Tibial artery (tissue), 4 donors: ENCODE measurements around the gene LHPP.

Experiments
- DNase-seq, 2 donors: peaks; one replicate each; pipeline ENCODE4 v3.0.0-alpha.2; 2019
- H3K27ac ChIP-seq, 2 donors: fragments of 200-600 bp; sonication (generic) in 1 of 2; 1 replicate in 1 of 2; 2 replicates in 1 of 2; pipeline ENCODE4 v1.5.1; 2018 to 2019; ENCODE audit warnings: mild to moderate bottlenecking in 1 of 2
- H3K27me3 ChIP-seq, 2 donors: fragments of 200-600 bp; sonication (generic) in 1 of 2; one replicate each; pipeline versions ENCODE4 v1.5.1 to v1.6.0; 2016 to 2019
- H3K36me3 ChIP-seq, 3 donors: fragments of 200-600 bp; sonication (generic) in 2 of 3; one replicate each; pipeline ENCODE4 v1.5.1; 2016 to 2019; ENCODE audit warnings: mild to moderate bottlenecking in 2 of 3
- H3K4me1 ChIP-seq, 4 donors: fragments of 200-600 bp; sonication (generic) in 2 of 4; 1 replicate in 3 of 4; 2 replicates in 1 of 4; pipeline ENCODE4 v1.5.1; 2016 to 2019
- H3K4me3 ChIP-seq, 2 donors: fragments of 200-600 bp; sonication (generic) in 1 of 2; 1 replicate in 1 of 2; 2 replicates in 1 of 2; pipeline ENCODE4 v1.5.1; 2018 to 2019; ENCODE audit warnings: mild to moderate bottlenecking in 2 of 2
- H3K9me3 ChIP-seq, 3 donors: fragments of 200-600 bp; sonication (generic) in 1 of 3; one replicate each; pipeline ENCODE4 v1.5.1; 2016 to 2019
- CTCF ChIP-seq, 2 experiments: fragments of 200-600 bp in 1 of 2; fragments of 450-650 bp in 1 of 2; IDR thresholded peaks; one replicate each; pipeline ENCODE4 v1.5.1; 2017 to 2019; ENCODE audit warnings: antibody characterized with exemption in 2 of 2, mild to moderate bottlenecking in 1 of 2, moderate library complexity in 1 of 2
- intact Hi-C: fragments of 100-400 bp; cut with DNase I; formaldehyde crosslinking; loops from one replicate; pipeline ENCODE4 v1.15.0; 2023; ENCODE audit warnings: low total_unique reads

Gene LHPP

GRCh38 chr10:124449170-124450011, 12.2 kb upstream of the LHPP start:
- Histone ChIP-seq H3K4me3 (peak overlapping the region in 1 of 2 donors; percentile 35), H3K36me3 (no peaks in the 10 kb centered on the region), H3K27ac (no peak overlapping the region), H3K9me3 (no peaks in the 10 kb centered on the region), H3K4me1 (peaks cover 0 to 35% (median 32%) of the 10 kb centered on the region in 4 donors), H3K27me3 (peaks cover 4 to 88% of the 10 kb centered on the region in 2 donors)
- TF ChIP-seq CTCF (IDR thresholded peaks at IDR 0.05), result no peak
- no peak for DNase-seq
- intact Hi-C loops, result no loop called here

- H3K4me1 ChIP-seq, result peaks cover 0 to 35% (median 32%) of the 10 kb centered on the region in 4 donors
- no peaks in the 10 kb centered on the region for H3K9me3 ChIP-seq
- H3K4me3 ChIP-seq, result peak within 1 kb of the TSS in 1 of 2 donors; percentile 35
- DNase-seq, result no peak
- no peak for TF ChIP-seq CTCF (IDR thresholded peaks at IDR 0.05)
- H3K27ac ChIP-seq, result no peak within 1 kb of the TSS
- intact Hi-C loops, result no loop called here
- H3K27me3 ChIP-seq, result peaks cover 4 to 89% of the 10 kb centered on the region in 2 donors
- no peaks in the 10 kb centered on the region for H3K36me3 ChIP-seq
Measured at GRCh38 chr10:124450012-124450782, 11.4 kb upstream of the LHPP start, which contains the start of gene NKX1-2. Gene NKX1-2, minus strand, starts transcription at chr10:124450035. Its CDS starts 92 bp downstream, at chr10:124449943.

GRCh38 chr10:124450783-124451057, 10.9 kb upstream of the LHPP start:
- intact Hi-C loops, result no loop called here
- DNase-seq, result no peak
- H3K36me3 ChIP-seq, result no peaks in the 10 kb centered on the region
- H3K9me3 ChIP-seq, result no peaks in the 10 kb centered on the region
- H3K4me3 ChIP-seq, result no peak overlapping the region
- H3K27ac ChIP-seq, result no peak overlapping the region
- TF ChIP-seq CTCF (IDR thresholded peaks at IDR 0.05), result no peak
- H3K4me1 ChIP-seq, result peaks cover 0 to 35% (median 32%) of the 10 kb centered on the region in 4 donors
- peaks cover 4 to 88% of the 10 kb centered on the region in 2 donors for H3K27me3 ChIP-seq

- TF ChIP-seq CTCF (IDR thresholded peaks at IDR 0.05), result no peak
- Histone ChIP-seq H3K36me3 (no peaks in the 10 kb centered on the region), H3K4me3 (no peak overlapping the region), H3K4me1 (peaks cover 0 to 35% (median 32%) of the 10 kb centered on the region in 4 donors), H3K27ac (no peak overlapping the region), H3K9me3 (no peaks in the 10 kb centered on the region), H3K27me3 (peaks cover 4 to 86% of the 10 kb centered on the region in 2 donors)
- intact Hi-C loops, result no loop called here
- DNase-seq, result no peak
Measured at GRCh38 chr10:124451276-124451675, 10.3 kb upstream of the LHPP start.

GRCh38 chr10:124453960-124454610, 7.5 kb upstream of the LHPP start:
- peaks cover 0 to 64% of the 10 kb centered on the region in 2 donors for H3K27me3 ChIP-seq
- peaks cover 0 to 14% (median 12%) of the 10 kb centered on the region in 4 donors for H3K4me1 ChIP-seq
- intact Hi-C loops, result no loop called here
- no peaks in the 10 kb centered on the region for H3K9me3 ChIP-seq
- H3K4me3 ChIP-seq, result no peak overlapping the region
- DNase-seq, result no peak
- no peak for TF ChIP-seq CTCF (IDR thresholded peaks at IDR 0.05)
- H3K27ac ChIP-seq, result no peak overlapping the region
- no peaks in the 10 kb centered on the region for H3K36me3 ChIP-seq
